Stimulated activated CD4-positive, alpha-beta T cell treated with anti-CD3 and anti-CD28 coated beads, TNF-alpha, amount 100 ng/mL, for 4 hours (primary cell): ENCODE measurements around the gene OR52A1.
A peak's percentile ranks its signal among the peaks of the same experiment; 100 is the strongest.

Source experiments
- DNase-seq, 3 experiments: peaks; one replicate each; pipeline ENCODE4 v3.0.0-alpha.2; 2020; ENCODE audit warnings: low read depth in 3 of 3

OR52A1 gene

DNA sequence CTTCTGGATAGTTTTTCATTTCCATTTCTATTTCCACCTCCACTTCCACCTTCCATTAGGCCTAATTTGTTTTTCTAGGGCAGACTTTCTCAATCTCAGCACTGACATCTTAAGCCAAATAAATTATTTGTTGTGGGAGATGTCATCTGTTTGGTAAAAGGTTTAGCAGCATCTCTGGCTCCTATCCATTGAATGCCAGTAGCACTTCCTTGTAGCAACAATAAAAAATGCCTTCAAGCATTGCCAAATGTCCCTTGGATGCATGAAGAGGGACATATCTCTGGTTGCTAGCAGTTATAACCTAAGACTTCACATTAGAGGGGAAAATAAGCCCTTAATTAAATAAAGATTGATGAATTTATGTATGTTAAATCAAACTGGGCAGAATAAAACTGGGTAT lies 18.3 kb downstream of the OR52A1 start:
- no peak for DNase-seq

DNA sequence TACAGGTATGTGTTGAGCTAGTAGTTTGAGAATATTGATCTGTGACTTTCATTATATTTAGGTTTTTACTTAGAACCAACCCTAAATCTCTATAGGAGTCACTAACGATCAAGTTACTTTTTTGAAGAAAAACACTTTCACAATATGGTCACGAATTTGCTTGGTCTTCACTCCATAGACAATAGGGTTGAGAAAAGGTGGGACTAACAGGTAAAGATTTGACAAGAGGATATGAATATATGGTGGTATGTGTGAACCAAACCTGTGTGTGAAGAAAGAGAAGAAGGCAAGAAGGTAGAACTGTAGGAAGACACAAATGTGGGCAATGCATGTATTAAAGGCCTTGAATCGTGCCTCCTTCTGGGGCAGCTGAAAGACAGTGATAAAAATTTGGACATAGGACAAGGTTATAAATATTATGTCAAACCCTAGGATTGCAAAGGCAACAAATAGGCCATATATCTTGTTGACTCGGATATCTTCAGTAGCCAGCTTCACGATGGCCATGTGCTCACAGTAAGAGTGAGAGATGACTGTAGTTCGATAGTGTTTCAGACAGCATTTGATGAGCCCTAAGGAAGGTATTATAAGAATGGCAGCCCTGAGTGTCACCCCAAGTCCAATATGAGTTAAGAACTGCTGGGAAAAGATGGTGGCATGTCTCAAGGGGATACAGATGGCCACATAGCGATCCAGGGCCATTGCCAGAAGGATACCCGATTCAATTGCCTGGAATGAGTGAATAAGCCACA lies 22.8 kb downstream of the OR52A1 start:
- no peak for DNase-seq

DNA sequence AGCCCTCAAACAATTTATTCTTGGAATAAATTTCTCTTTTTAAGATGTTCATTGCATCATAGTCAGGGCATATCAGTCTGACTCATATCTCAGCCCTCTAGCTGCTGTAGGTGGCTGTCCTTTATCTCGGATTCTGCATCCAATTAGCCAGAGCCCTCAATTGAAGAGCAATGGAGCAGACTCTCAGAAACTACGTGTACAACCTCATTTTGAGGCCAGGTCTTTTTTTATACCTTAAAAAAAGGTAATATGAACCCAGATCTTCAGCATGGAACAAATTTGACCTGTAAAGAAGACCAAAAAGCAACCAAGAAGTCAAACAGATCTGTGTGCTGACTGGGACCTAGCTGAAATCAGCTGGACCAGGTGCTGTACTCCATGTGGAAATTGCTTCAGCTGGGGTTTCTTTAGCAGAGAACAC lies 25.1 kb downstream of the OR52A1 start:
- DNase-seq, result no peak

DNA sequence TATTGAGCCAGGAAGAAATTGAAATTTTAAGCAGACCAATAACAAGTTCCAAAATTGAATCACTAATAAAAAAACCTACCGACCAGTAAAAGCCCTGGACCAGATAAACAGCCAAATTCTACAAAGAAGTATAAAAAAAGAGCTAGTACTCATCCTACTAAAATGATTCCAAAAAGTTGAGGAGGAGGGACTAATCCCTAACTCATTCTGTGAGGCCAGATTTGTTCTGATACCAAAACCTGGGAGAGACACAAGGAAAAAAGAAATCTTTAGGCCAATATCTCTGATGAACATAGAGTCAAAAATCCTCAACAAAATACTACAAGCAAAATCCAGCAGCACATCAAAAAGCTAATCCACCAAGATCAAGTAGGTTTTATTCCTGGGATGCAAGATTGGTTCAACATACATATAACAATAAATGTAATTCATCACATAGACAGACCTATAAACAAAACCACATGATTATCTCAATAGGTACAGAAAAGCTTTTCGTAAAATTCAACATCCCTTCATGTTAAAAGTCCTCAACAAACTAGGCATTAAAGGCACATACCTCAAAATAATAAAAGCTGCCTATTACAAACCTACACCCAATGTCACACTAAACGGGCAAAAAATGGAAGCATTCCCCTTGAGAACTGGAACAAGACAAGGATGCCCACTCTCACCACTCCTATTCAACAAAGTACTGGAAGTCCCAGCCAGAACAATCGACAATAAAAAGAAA lies 29.5 kb downstream of the OR52A1 start:
- no peak for DNase-seq

DNA sequence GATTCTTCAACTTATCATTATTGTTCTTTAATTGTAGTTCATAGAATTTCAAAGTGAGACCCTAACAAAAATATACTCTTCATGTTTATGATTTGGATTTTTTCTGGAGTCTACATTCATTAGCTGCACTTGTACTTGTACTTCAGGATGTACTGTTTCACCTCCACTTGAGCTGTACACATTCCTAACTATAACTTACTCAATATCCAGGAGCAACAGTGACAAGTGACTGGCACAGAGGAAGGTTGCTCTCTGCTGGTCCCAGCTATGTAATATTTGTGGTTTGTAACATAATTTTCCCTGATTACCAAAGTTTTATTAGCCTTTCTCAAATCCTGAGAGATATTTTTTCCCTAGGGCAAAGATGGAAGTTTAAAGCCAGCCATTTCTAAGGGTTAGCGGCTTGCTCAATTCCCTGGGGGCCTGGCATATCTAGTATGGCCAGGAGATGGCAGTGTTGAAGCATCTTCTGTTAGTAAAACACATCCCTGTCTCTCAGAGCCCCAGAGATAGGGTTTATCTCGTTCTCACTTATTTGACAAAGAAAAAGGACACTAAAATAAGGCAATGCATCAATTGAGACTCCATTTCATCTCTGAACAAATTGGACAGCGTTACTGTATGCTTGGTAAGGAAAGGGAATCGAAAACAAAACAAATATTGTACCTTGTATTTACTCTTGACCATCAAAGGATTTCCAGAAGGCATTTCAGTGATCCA lies 30.6 kb downstream of the OR52A1 start:
- DNase-seq, result peak in 1 of 3 experiments; percentile 25

DNA sequence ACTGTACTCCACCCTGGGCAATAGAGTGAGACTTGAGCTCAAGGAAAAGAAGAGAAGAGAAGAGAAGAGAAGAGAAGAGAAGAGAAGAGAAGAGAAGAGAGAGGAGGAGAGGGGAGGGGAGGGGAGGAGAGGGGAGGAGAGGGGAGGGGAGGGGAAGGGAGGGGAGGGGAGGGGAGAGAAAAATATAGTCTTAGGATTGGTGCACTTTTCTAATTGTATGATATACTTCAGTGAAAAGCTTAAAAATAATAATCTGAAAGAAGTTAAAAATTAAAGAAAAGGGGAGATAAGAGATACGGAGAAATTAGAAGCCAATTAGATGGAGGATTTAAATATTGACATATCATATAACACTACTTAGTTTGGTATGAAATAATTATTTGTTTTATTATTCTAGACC lies 35.7 kb downstream of the OR52A1 start:
- no peak for DNase-seq

DNA sequence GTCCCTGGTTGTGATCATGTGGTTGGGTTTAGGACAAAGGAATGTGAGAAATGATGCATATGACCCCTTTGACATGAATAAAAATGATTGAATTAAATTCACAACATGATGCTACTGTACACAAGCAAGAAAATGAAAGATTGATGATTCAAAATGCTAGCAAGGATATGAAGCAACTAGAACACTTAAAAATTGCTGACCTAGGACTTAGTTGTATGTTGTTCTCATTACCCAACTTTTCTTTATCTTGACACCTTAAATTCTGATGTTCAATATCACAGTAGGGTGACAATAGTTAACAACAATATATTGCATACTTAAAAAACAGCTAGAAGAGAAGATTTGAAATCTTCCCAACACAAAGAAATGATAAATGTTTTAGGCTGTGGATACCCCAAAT lies 37.0 kb downstream of the OR52A1 start:
- DNase-seq, result no peak

DNA sequence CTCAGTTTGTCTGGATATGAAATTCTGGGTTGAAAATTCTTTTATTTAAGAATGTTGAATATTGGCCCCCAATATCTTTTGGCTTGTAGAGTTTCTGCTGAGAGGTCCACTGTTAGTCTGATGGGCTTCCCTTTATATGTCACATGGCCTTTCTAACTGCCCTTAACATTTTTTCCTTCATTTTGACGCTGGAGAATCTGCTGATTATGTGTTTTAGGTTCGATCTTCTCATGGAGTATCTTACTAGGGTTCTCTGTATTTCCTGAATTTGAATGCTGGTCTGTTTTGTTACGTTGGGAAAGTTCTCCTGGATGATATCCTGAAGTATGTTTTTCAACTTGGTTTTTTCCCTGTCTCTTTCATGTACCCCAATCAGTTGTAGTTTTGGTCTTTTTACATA lies 39.2 kb downstream of the OR52A1 start:
- DNase-seq, result no peak

DNA sequence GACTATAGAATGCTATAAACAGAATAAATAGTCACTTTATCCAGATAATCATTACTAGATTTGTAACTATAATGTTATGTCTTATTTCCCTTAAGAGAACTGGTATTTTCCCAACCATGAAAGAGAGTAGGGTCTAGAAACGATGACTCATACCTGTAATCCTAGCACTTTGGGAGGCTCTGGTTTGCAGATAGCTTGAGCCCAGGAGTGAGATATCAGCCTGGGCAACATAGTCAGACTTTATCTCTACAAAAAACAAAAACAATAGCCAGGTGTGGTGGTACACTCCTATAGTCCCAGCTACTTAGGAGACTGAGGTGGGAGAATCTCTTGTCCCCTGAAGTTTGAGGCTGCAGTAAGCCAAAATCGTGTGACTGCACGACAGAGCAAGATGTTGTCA lies 47.3 kb downstream of the OR52A1 start:
- DNase-seq, result no peak

DNA sequence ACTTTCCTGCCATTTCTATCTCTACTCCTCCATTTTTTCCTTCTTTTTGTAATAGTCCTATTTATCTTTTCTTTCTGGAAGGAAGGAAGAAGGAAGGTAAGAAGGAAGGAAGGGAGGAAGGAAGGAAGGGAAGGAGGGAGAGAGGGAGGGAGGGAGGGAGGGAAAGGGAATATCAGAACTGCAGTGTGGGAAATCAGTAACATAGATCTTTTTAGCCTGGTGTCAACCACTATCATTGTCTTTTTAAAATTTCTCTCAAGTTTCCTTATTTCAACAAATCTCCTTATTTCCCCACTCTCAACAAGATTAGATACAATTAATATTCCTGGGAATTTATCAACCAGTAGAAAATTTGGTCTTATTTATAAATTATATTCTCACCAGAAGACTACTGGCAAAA lies 51.5 kb downstream of the OR52A1 start:
- DNase-seq, result no peak

DNA sequence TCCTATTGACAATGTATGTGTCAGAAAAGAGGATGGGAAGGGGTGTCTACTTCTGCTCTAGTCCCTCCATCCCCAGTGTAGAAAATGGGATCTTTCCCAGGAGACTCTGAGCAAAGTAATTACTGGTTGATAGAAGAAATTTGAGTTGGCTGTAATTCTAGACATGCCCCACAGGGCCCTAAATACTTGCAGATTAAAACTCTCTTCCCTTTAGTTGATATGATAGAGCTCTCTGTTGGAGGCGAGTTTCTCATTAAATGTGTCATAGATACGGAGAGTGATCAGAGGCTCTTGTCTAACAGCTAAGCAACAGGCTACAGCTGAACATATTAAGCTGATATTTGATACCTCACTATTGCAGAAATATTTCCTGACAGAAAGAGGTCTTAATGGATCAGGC lies 52.3 kb downstream of the OR52A1 start:
- DNase-seq, result no peak

DNA sequence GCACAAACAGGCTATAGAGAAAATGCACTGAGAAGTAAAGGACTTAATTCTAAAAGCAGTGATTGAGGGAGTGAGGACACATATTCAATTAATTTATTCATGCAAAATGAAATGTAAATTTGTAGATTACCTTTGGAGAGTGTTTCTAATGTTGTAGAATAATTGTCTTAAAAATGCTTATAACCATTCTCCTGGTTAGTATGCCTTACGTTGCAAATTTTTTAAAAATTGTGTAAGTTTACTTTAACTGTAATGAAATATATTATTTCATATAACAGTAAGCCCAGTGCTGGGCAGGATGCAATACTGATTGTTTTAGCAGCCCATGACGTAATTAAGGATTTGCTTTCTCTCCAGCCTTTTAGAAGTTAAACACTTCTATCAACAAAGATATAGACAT lies 58.5 kb downstream of the OR52A1 start:
- DNase-seq, result no peak
